ENCODE results near the gene ATP6V0B.

DNA sequence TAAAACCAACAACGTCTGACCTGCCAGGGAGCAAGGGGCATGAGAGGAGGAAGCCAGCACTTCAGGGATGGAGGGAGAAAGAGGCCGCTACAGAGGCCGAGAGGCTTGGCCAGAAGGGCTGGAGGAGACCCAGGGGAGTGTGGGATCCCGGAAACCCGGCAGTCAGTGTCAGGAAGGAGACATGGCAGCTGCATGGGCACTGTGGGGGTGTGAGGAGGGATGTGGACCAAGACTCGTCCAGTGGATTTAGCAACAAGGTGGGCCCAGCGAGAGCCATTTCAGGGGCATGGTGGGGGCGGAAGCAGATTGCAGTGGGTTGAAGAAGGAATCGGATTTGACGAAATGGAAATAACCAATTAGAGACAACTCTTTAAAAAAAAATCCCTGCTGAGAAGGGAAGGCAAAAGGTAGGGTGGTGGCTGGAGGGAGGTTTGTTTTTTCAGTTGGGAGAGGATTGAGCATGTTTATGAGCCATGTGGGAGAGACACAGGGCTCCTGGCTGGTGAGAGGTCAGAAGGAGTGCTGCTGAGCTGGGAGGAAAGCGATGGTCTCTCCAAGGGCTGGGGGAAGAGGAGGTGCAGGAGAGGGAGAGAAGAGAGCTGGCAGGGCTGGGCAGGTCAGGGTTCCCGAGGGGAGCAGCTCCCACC lies 8.6 kb downstream of the ATP6V0B start:
- TF ChIP-seq CTCF (IDR thresholded peaks at IDR 0.05) (no peak), POLR2A (IDR thresholded peaks at IDR 0.05) (no peak)
